Ovary (tissue), 9 donors: Measurements from ENCODE around the gene PROSER3. TPM values are rescaled to one million over a fixed set of nuclear protein-coding genes. Genes with fewer than 3 reads are reported as not detected.
"Not testable (repeated sequence)": the region's sequence is repeated elsewhere in the genome, so short reads cannot be mapped to it uniquely, and the experiment has no call there.

Source experiments
- DNase-seq, 5 donors: peaks; one replicate each; pipeline ENCODE4 v3.0.0-alpha.2; 2019 to 2020
- H3K27ac ChIP-seq, 2 donors: fragments of 200-600 bp; one replicate each; pipeline versions ENCODE4 v1.5.1 to v1.8.0; 2019 to 2022
- H3K27me3 ChIP-seq: fragments of 200-600 bp; one replicate; pipeline ENCODE4 v1.8.0; 2022
- H3K36me3 ChIP-seq: fragments of 200-600 bp; sonication (generic); one replicate; pipeline ENCODE4 v1.5.1; 2019
- H3K4me1 ChIP-seq: one replicate; pipeline ENCODE4 v1.8.1; 2013; ENCODE audit warnings: mild to moderate bottlenecking, moderate library complexity; ENCODE audit not compliant: insufficient read depth
- H3K4me3 ChIP-seq: fragments of 200-600 bp; sonication (generic); one replicate; pipeline ENCODE4 v1.5.1; 2017
- H3K9me3 ChIP-seq, 2 donors: fragments of 200-600 bp in 1 of 2; sonication (generic) in 1 of 2; one replicate each; pipeline versions ENCODE4 v1.5.1 to v1.8.1; 2013 to 2019; ENCODE audit warnings: mild to moderate bottlenecking in 1 of 2, moderate library complexity in 1 of 2
- EP300 ChIP-seq: sonication (generic); formaldehyde crosslinking; IDR thresholded peaks from one replicate; pipeline ENCODE4 v1.6.1; 2017; ENCODE audit warnings: antibody characterized with exemption
- POLR2A ChIP-seq: fragments of 450-650 bp; IDR thresholded peaks from one replicate; pipeline ENCODE4 v1.6.1; 2017; ENCODE audit warnings: antibody characterized with exemption, mild to moderate bottlenecking, moderate library complexity
- WGBS, 3 donors: extraction: QIAGEN DNeasy Blood & Tissue Kit in 1 of 3; methylation state at CpG; one replicate each; pipeline versions ENCODE4 v1.1.5 to v1.1.7; 2013 to 2017; 5-methylcytosine and 5-hydroxymethylcytosine counted together
- intact Hi-C, 4 donors: fragments of 100-400 bp; cut with DNase I; formaldehyde crosslinking; loops; one replicate each; pipeline versions ENCODE4 v1.11.0 to v1.15.1; 2022 to 2023
- polyA plus RNA-seq, 2 donors: library from polyadenylated mRNA; stranded (reverse); fragments of 200-250 nt in 1 of 2; fragments of 350-450 nt in 1 of 2; fragmentation: Illumina TruSeq in 1 of 2; extraction: RNeasy Lipid Tissue Mini Kit (QIAGEN cat#74804) in 1 of 2; gene quantifications; one replicate each; pipeline ENCODE4 v1.2.3, GENCODE V29; 2013 to 2014
- total RNA-seq, 7 donors: library from RNA; depleted of rRNA in 2 of 7; stranded (reverse); fragments of >200 nt in 2 of 7; fragmentation: NEBNext Ultra II Directional in 3 of 7; extraction: Animal tissue kit (Norgen Biotek cat#: 25700) in 3 of 7; gene quantifications; one replicate each; pipeline versions ENCODE4 v1.1.0 to v1.2.4, GENCODE V29; 2016 to 2023
- TF ChIP-seq, protein P1 (sequence below), 3 donors: fragments of 450-650 bp in 2 of 3; fragments of 200-600 bp in 1 of 3; IDR thresholded peaks; one replicate each; pipeline versions ENCODE4 v1.5.1 to v1.8.0; 2016 to 2022; ENCODE audit warnings: antibody characterized with exemption in 3 of 3, mild to moderate bottlenecking in 1 of 3
- donor health status: DM: no; HTN: no; CAD: no; lungs with moderate emphysema.
- donor health status: DM: no; HTN: no; CAD: no.
- donor health status: Bipolar disorder and iron deficiency.
- donor health status: DM: yes; HTN: yes; CAD: no.
- donor health status: DM: no; HTN: no; CAD: no.
- donor health status: DM: yes; HTN: yes; CAD: no.

Gene PROSER3
- total and polyA plus RNA-seq, 9 donors: 3.3 to 59.0 (median 24.4) TPM

DNA sequence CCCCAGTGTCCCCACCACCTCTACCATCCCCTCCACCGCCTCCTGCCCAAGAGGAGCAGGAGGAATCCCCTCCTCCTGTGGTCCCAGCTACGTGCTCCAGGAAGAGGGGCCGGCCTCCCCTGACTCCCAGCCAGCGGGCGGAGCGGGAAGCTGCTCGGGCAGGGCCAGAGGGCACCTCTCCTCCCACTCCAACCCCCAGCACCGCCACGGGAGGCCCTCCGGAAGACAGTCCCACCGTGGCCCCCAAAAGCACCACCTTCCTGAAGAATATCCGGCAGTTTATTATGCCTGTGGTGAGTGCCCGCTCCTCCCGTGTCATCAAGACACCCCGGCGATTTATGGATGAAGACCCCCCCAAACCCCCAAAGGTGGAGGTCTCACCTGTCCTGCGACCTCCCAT lies 37.3 kb upstream of the PROSER3 start:
- Histone ChIP-seq H3K27me3 (no peaks in the 10 kb centered on the region), H3K9me3 (no peaks in the 10 kb centered on the region), H3K4me1 (peaks cover 8% of the 10 kb centered on the region), H3K4me3 (no peak overlapping the region), H3K36me3 (no peaks in the 10 kb centered on the region), H3K27ac (no peak overlapping the region)
- TF ChIP-seq EP300 (no peak), POLR2A (no peak)
- TF ChIP-seq, protein P1, sequence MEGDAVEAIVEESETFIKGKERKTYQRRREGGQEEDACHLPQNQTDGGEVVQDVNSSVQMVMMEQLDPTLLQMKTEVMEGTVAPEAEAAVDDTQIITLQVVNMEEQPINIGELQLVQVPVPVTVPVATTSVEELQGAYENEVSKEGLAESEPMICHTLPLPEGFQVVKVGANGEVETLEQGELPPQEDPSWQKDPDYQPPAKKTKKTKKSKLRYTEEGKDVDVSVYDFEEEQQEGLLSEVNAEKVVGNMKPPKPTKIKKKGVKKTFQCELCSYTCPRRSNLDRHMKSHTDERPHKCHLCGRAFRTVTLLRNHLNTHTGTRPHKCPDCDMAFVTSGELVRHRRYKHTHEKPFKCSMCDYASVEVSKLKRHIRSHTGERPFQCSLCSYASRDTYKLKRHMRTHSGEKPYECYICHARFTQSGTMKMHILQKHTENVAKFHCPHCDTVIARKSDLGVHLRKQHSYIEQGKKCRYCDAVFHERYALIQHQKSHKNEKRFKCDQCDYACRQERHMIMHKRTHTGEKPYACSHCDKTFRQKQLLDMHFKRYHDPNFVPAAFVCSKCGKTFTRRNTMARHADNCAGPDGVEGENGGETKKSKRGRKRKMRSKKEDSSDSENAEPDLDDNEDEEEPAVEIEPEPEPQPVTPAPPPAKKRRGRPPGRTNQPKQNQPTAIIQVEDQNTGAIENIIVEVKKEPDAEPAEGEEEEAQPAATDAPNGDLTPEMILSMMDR (IDR thresholded peaks at IDR 0.05): no peak
- intact Hi-C loops: no loop called here
- DNase-seq: peak in 2 of 5 donors; percentile 24 to 28
- 62 to 73% (median 67%) methylated on average over 16 to 17 of the region's 17 CpGs for WGBS, 3 donors

DNA sequence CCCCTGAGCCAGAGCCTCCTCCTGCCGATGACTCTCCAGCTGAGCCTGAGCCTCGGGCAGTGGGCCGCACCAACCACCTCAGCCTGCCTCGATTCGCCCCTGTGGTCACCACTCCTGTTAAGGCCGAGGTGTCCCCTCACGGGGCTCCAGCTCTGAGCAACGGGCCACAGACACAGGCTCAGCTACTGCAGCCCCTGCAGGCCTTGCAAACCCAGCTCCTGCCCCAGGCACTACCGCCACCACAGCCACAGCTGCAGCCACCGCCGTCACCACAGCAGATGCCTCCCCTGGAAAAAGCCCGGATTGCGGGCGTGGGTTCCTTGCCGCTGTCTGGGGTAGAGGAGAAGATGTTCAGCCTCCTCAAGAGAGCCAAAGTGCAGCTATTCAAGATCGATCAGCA lies 36.6 kb upstream of the PROSER3 start:
- intact Hi-C loops: no loop called here

GRCh38 chr19:35722461-35722860 lies 35.5 kb upstream of the PROSER3 start:
- H3K27me3 ChIP-seq: no peaks in the 10 kb centered on the region
- peaks cover 4% of the 10 kb centered on the region for H3K4me1 ChIP-seq
- no peaks in the 10 kb centered on the region for H3K9me3 ChIP-seq
- no peak for TF ChIP-seq POLR2A
- TF ChIP-seq, protein P1 (IDR thresholded peaks at IDR 0.05): no peak
- TF ChIP-seq EP300: no peak
- intact Hi-C loops: no loop called here
- DNase-seq: peak in 2 of 5 donors; percentile 16 to 18
- no peak overlapping the region for H3K27ac ChIP-seq
- WGBS, 3 donors: 91% methylated on average over 14 of the region's 14 CpGs
- no peaks in the 10 kb centered on the region for H3K36me3 ChIP-seq
- no peak overlapping the region for H3K4me3 ChIP-seq

More for the DNA sequence above, 36.6 kb upstream of the PROSER3 start:
- H3K27me3 ChIP-seq: no peaks in the 10 kb centered on the region
- H3K9me3 ChIP-seq: no peaks in the 10 kb centered on the region
- no peak overlapping the region for H3K4me3 ChIP-seq
- WGBS, 3 donors: 91 to 92% (median 92%) methylated on average over 16 of the region's 16 CpGs
- peak in 1 of 5 donors; percentile 21 for DNase-seq
- TF ChIP-seq EP300: no peak
- no peak for TF ChIP-seq POLR2A
- TF ChIP-seq, protein P1 (IDR thresholded peaks at IDR 0.05): no peak
- no peak overlapping the region for H3K27ac ChIP-seq
- no peaks in the 10 kb centered on the region for H3K36me3 ChIP-seq
- peaks cover 4% of the 10 kb centered on the region for H3K4me1 ChIP-seq

GRCh38 chr19:35722897-35723296 lies 35.1 kb upstream of the PROSER3 start:
- Histone ChIP-seq H3K36me3 (no peaks in the 10 kb centered on the region), H3K9me3 (no peaks in the 10 kb centered on the region), H3K4me1 (peaks cover 4% of the 10 kb centered on the region), H3K27me3 (no peaks in the 10 kb centered on the region), H3K4me3 (no peak overlapping the region), H3K27ac (no peak overlapping the region)
- TF ChIP-seq, protein P1 (IDR thresholded peaks at IDR 0.05): no peak
- intact Hi-C loops: no loop called here
- DNase-seq: peak in 2 of 5 donors; percentile 18
- 90 to 92% (median 91%) methylated on average over 16 of the region's 16 CpGs for WGBS, 3 donors

GRCh38 chr19:35723671-35724070 lies 34.3 kb upstream of the PROSER3 start:
- intact Hi-C loops: no loop called here
- Histone ChIP-seq H3K27ac (no peak overlapping the region), H3K27me3 (no peaks in the 10 kb centered on the region), H3K9me3 (no peaks in the 10 kb centered on the region), H3K36me3 (no peaks in the 10 kb centered on the region), H3K4me3 (no peak overlapping the region), H3K4me1 (peaks cover 4% of the 10 kb centered on the region)
- DNase-seq: no peak
- TF ChIP-seq POLR2A (no peak), EP300 (no peak)
- TF ChIP-seq, protein P1 (IDR thresholded peaks at IDR 0.05): no peak
- 91 to 95% (median 93%) methylated on average over 24 of the region's 24 CpGs for WGBS, 3 donors

GRCh38 chr19:35724132-35724531 lies 33.8 kb upstream of the PROSER3 start:
- H3K4me3 ChIP-seq, H3K36me3 ChIP-seq, H3K4me1 ChIP-seq, H3K9me3 ChIP-seq, intact Hi-C loops, DNase-seq, H3K27ac ChIP-seq, H3K27me3 ChIP-seq: not testable (repeated sequence)
- WGBS, 3 donors: 87 to 89% (median 87%) methylated on average over 7 of the region's 7 CpGs
